BJ (cell line): ENCODE measurements around the gene MNAT1. TPM values are rescaled to one million over a fixed set of nuclear protein-coding genes. Genes with fewer than 3 reads are reported as not detected.
"Not testable (repeated sequence)": the region's sequence is repeated elsewhere in the genome, so short reads cannot be mapped to it uniquely, and the experiment has no call there.

ENCODE experiments used
- CTCF ChIA-PET: fragments of 350-600 bp; formaldehyde crosslinking; extraction: SDS; loops from one replicate; lab custom pipeline; 2021; ENCODE audit warnings: antibody characterized with exemption, inconsistent platforms; lab: Yijun Ruan, JAX
- POLR2A ChIA-PET: fragments of 300-600 bp; sonication (Branson Sonifier 250); formaldehyde crosslinking; extraction: SDS; loops from one replicate; lab custom pipeline; 2021; ENCODE audit warnings: antibody characterized with exemption; lab: Charles Lee
- DNase-seq: peaks from one replicate; pipeline ENCODE4 v3.0.0-alpha.2; 2011; ENCODE audit warnings: low read depth
- H3K27me3 ChIP-seq: 2 replicates; pipeline ENCODE4 v1.6.0; 2011; ENCODE audit warnings: low read length; ENCODE audit not compliant: control insufficient read depth, insufficient read depth
- H3K36me3 ChIP-seq: 2 replicates; pipeline ENCODE4 v1.5.1; 2011; ENCODE audit warnings: low read length; ENCODE audit not compliant: control insufficient read depth, insufficient read depth
- H3K4me3 ChIP-seq: 2 replicates; pipeline ENCODE4 v1.5.1; 2011; ENCODE audit warnings: low read depth, mild to moderate bottlenecking, control low read depth, low read length
- CTCF ChIP-seq: IDR thresholded peaks from 2 replicates; pipeline ENCODE4 v1.5.1; 2011; ENCODE audit warnings: low read depth, mild to moderate bottlenecking, control low read depth, inconsistent platforms, low read length, moderate library complexity; ENCODE audit not compliant: insufficient read depth
- polyA plus RNA-seq: library from polyadenylated mRNA; depleted of rRNA; stranded (reverse); fragments of >200 nt; gene quantifications from 2 replicates; pipeline ENCODE4 v1.2.3, GENCODE V29; 2011

MNAT1 gene
- polyA plus RNA-seq, 1 experiment, result 30.8 TPM

DNA sequence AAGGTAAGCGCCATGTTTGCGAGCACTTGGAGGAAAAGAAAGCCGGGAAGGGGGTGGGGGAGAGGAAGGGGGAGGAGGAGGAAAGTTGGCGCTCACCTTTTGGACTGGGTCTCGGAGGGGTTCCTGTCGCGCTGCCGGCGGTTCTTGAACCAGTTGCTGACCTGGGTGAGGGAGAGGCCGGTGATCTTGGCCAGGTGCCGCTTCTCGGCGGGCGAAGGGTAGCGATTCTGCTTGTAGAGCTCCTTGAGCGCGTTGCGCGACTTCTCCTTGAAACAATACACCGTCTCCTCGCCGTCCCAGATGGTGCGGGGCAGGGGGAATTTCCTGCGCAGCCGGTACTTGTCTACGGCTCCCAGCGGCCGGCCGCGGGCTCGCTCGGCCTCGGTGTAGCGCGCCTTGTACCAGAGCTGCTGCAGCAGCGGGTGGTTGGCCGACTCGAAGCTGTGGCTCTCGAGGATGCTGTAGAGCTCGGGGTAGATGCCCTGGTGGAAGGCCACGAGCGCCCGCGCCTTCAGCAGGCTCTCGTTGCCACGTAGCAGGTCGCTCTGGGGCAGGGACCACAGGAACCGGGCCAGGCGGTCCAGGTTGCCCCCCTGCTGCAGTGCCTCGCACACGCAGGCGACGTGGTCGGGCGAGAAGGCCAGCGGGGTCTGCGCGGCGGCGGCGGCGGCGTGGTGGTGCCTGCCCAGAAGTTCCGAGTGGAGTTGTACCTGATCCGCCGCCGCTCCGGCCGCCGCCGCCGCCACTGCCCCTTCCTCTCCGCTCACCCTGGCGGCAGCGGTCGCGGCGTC is 11.2 kb upstream of the MNAT1 start:
- ChIA-PET POLR2A (interaction anchor here (0.7 to 0.8 kb wide), 2 partner anchors 380 to 422 kb away, joined by 3 to 21 read pairs; no protein-coding TSS in a partner anchor), CTCF (interaction anchor here (0.6 to 2.0 kb wide), 2 partner anchors 10 to 494 kb away, joined by 3 to 6 read pairs; no protein-coding TSS in a partner anchor)
- Histone ChIP-seq H3K36me3 (peaks cover 5% of the 10 kb centered on the region), H3K4me3 (peak overlapping the region; percentile 94), H3K27me3 (no peaks in the 10 kb centered on the region)
- TF ChIP-seq CTCF, result no peak
- no peak for DNase-seq

DNA sequence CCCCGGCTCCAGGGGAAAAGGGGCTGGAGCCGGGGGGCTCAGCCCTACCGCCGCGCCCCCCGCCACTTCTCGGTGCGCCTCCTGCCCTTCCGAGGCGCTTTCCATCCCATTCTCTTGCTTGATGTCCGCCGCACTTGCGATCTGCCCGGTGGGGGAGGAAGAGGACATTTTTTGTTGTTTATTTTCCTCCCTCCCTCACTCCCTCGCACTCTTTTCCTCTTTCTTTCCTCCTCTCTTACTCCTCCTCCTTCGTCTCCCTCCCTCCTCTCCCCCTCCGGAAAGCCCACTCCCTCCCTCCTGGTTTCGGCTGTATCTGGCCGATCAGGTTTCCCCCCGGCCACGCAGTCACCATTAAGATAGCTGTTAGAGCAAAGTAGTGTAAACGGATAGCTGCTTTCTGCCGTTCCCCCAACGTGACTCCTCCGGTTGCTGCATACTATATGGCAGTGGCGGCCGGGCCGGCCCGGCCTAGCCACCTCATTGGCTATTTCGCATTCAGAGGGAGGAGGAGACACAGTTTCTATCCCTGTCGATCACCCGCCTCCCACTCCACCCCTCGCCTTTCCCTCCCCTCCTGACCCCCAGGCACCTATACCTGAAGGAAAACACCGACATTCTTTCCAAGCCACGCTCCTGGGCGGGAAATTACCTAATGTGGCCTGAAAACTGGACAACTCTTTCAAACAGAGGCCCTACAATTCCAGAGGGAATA is 10.5 kb upstream of the MNAT1 start, which contains the start of gene SIX4:
TSS of gene SIX4 (minus strand) at position 445 of the 712 bp plus-strand sequence. CDS start at position 168, 277 bp downstream.
- Histone ChIP-seq H3K27me3 (no peaks in the 10 kb centered on the region), H3K36me3 (peaks cover 5% of the 10 kb centered on the region), H3K4me3 (peak within 1 kb of the TSS; percentile 94)
- peak; percentile 37 for DNase-seq
- ChIA-PET POLR2A (interaction anchor here (0.6 to 0.7 kb wide), 2 partner anchors 37 to 257 kb away, joined by 9 to 11 read pairs; partner anchors contain the start of genes SLC38A6 and TRMT5), CTCF (interaction anchor here (0.6 kb wide), 1 partner anchor 493 kb away, joined by 3 read pairs; no protein-coding TSS in a partner anchor)
- TF ChIP-seq CTCF, result no peak

DNA sequence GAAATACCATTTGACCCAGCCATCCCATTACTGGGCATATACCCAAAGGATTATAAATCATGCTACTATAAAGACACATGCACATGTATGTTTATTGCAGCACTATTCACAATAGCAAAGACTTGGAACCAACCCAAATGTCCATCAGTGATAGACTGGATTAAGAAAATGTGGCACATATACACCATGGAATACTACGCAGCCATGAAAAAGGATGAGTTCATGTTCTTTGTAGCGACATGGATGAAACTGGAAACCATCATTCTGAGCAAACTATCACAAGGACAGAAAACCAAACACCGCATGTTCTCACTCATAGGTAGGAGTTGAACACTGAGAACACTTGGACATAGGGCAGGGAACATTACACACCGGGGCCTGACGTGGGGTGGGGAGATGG is 3.3 kb upstream of the MNAT1 start:
- H3K4me3 ChIP-seq, POLR2A ChIA-PET, H3K27me3 ChIP-seq, CTCF ChIA-PET, H3K36me3 ChIP-seq, DNase-seq: not testable (repeated sequence)

- POLR2A ChIA-PET, result interaction anchor here (0.7 kb wide), 1 partner anchor 84 kb away, joined by 3 read pairs; the partner anchor contains the start of gene SIX1
- no peak for TF ChIP-seq CTCF
- CTCF ChIA-PET, result no interaction called here
Observed at GRCh38 chr14:60732840-60733483, 1.6 kb upstream of the MNAT1 start.

GRCh38 chr14:60735416-60735815 is 855 bp downstream of the MNAT1 start:
- TF ChIP-seq CTCF, result no peak
- Histone ChIP-seq H3K27me3 (peaks cover 1% of the 10 kb centered on the region; the same call in 1 of the 2 replicates), H3K36me3 (no peaks in the 10 kb centered on the region), H3K4me3 (peak overlapping the region; percentile 79)
- POLR2A ChIA-PET, result no interaction called here
- CTCF ChIA-PET, result interaction anchor here (0.6 to 1.6 kb wide), 2 partner anchors 8 to 434 kb away, joined by 4 read pairs; no protein-coding TSS in a partner anchor
- no peak for DNase-seq

More at GRCh38 chr14:60732840-60733483, 1.6 kb upstream of the MNAT1 start:
- Histone ChIP-seq H3K27me3 (peaks cover 2% of the 10 kb centered on the region; the same call in 1 of the 2 replicates), H3K36me3 (no peaks in the 10 kb centered on the region), H3K4me3 (no peak overlapping the region)
- DNase-seq, result no peak
